IPS-11a (cell line): ENCODE results near the gene DGCR8.

ENCODE experiments used
- H3K4me3 ChIP-seq: one replicate; pipeline ENCODE4 v1.5.1; 2013; ENCODE audit warnings: low read depth, low read length, control low read depth

Gene DGCR8

DNA sequence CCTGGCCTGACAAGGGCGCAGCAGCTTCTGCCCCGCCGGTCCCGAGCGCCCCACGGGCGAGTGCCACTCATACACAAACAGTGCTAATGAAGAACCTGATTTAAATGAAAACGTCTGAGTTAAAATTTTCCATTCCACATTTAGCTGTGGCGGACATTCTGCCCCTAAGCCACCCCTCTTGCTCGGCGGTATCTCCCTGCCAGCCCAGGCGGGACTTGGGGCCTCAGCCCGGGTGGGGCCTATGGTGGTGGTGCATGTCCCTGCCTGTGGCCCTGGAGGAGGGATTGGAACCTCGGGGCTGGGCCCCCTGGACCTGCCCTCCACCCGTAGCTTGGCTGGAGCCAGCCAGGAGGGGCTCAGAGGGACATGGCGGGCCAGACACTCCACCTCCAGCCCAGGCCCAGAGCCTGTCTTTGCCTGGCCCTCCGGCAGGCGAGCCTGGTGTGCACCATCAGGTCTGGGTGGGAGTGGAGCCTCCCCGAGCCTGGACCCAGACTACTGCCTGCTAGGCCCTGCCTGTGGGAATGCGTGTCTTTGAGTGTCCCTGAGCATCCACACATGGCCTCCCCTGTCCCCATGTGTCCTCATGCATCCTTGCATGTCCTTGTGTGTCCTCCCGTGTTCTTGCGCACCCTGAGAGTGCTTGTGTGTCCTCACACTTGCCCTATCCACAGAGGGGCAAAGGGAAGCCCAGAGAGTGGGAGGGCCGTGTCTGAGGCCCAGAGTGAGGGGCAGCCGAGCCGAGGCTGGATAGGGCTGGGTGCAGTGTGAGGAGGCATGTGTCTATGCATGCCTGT, 56.0 kb downstream of the DGCR8 start:
- no peak overlapping the region for H3K4me3 ChIP-seq

DNA sequence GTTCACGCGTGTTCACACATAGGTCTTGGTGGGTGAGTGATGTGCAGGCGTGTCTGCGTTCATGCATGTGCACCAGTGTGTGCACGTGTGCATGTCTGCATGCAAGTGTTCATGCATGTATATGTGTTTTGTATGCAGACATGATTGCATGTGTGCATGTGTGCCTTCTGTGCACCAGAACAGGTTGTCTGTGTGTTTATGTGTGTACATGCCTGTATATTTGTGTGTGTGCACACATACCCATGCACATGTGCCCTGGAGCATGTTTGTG, 56.5 kb downstream of the DGCR8 start:
- H3K4me3 ChIP-seq, result no peak overlapping the region

DNA sequence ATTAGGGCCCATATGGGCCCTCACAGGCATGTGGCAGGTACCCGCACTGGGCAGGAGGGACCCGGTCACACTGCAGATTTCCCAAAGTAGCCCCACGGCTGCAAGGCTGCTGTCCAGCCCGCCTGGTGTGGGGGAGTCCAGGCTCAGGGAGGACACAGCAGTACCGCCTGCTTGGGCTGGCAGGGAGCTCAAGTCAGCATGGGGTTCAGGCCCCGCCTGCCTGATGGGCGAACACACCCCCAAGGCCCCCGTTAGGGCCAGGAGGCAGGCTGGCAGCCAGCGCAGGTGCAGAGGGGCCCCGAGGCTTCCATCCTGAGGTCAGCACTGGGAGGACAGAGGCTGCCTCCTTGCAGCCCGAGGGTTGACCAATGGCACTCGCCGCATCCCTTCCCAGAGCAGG, 57.1 kb downstream of the DGCR8 start:
- no peak overlapping the region for H3K4me3 ChIP-seq

DNA sequence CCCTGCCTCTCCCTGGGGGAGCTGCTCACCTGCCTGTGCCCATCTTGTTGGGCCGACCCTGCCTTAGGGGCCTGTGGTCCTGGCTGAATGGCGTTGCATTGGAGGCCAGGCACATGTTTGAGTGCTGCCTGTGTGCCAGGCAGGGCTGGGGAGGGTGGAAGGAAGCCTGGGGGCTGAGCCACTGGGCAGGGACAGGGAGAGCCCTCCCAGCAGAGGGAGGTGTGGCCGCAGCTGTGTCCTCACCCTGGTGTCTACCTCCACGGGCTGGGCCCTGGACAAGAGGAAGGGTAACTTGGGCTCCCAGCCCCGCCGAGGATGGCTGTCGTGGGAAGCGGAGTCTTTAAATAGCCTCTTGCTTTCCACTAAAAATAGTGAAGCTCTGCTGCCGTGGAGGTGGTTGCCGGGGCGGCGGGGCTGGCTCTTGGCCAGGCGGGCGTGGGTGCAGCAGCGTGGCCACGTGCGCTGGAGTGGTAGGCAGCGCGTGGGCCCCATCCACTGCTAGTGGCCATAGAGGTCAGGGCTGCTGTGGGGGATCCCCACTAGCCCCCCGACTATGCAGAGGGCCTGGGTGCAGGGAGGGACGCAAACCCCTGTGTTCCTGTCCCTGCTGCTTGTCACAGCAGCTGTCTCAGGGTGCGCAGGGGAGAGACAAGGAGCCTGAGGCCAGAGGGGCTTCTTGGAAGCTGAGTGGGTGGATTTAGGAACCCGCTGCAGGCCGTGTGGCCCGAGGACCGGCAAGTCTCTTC, 57.8 kb downstream of the DGCR8 start:
- no peak overlapping the region for H3K4me3 ChIP-seq

DNA sequence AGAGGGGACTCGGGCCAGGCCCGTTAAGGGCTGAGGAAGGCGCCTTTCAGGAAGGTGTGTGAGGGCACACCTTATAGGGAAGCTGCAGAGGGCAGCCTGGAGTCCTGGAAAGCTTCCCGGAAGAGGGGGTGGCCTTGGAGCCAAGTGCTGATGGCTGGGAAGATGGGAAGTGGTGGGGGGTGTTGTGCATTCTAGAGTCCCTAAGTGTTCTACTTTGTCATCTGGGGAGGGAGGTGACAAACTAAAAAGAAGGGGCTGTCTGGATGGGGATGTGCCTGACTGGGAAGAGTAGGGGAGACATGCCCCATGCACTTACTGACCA, 58.3 kb downstream of the DGCR8 start:
- H3K4me3 ChIP-seq, result no peak overlapping the region

DNA sequence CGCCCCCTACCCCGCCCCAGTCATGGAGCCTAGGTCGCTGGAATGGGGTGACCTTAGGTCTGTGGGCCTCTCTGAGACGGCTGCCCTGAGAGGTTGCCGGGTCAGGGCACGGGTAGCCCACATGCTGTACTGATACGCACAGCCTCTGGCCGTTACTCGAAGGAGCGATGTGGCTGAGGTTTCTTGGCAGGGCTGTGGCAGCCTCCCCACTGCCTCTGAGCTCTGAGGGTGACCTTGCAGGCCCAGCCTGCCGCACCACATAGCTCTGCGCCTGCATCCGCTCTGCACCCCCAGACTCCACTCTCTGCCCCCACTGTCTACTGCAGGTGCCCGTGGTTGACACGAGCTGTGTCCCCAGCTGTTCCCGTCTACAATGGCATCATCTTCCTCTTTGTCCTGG, 58.8 kb downstream of the DGCR8 start:
- no peak overlapping the region for H3K4me3 ChIP-seq

DNA sequence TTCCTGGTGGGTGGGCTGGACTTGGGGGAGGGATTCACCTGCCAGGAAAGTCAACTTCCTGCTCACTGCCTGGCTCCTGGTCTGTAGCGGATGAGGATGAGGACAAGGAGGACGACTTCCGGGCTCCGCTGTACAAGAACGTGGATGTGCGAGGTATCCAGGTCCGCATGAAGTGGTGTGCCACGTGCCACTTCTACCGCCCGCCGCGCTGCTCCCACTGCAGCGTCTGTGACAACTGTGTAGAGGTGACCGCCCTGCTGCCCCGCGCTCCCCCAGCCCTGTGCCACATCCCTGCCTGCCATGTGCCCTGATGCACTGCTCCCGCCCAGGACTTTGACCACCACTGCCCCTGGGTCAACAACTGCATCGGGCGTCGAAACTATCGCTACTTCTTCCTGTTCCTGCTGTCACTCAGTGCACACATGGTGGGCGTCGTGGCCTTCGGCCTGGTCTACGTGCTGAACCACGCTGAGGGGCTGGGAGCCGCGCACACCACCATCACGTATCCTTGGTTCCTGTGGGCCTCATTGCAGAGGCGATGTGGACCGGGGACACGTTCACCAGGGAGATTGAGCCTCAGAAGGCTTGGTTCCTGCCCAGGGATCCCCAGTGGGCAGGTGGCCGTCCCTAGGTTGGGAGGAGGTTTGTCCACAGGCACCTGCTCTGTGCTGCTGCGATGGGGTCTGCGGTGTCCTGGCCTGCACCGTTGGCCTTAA, 59.5 kb downstream of the DGCR8 start:
- H3K4me3 ChIP-seq, result no peak overlapping the region

- no peak overlapping the region for H3K4me3 ChIP-seq
Measured at GRCh38 chr22:20140107-20140445, 60.0 kb downstream of the DGCR8 start.

GRCh38 chr22:20140521-20140964, 60.5 kb downstream of the DGCR8 start:
- no peak overlapping the region for H3K4me3 ChIP-seq

DNA sequence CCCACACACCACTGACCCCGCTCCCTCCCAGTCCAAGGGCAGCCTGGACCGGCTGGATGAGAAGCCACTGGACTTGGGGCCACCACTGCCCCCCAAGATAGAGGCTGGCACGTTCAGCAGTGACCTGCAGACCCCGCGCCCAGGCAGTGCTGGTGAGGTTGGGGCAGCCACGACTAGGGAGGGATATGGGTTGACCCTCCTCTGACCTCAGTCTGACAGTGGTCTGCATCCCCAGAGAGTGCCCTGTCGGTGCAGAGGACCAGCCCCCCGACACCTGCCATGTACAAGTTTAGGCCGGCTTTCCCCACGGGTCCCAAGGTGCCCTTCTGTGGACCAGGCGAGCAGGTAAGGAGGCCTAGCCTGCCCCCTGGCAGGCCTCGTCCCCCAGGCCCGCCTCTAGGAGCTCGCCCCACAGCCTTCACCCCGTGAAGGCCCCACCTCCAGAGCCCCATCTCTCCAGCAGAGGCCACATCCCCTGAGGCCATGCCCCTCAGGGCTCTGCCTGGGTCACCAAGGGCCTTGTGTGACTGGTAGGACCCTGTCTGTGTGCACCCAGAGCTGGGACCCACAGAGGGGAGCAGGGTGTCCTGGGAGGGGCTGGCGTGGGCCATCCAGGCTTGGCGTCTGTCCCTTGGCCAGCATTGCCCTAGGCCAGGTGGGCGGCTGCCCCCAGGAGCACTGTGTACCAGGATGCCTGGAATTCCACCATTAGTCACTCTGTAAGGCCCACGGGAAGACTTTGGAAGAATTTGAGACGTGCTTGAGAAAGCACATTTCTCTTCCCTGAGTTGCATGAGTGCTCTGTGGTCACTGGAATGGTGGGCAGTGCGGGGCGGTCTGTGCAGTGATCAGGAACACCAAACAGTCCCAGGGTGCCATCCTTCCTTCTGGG, 61.4 kb downstream of the DGCR8 start:
- no peak overlapping the region for H3K4me3 ChIP-seq

- no peak overlapping the region for H3K4me3 ChIP-seq
Measured at GRCh38 chr22:20142711-20143621, 62.9 kb downstream of the DGCR8 start.

- no peak overlapping the region for H3K4me3 ChIP-seq
Measured at GRCh38 chr22:20143883-20144665, 64.0 kb downstream of the DGCR8 start.

DNA sequence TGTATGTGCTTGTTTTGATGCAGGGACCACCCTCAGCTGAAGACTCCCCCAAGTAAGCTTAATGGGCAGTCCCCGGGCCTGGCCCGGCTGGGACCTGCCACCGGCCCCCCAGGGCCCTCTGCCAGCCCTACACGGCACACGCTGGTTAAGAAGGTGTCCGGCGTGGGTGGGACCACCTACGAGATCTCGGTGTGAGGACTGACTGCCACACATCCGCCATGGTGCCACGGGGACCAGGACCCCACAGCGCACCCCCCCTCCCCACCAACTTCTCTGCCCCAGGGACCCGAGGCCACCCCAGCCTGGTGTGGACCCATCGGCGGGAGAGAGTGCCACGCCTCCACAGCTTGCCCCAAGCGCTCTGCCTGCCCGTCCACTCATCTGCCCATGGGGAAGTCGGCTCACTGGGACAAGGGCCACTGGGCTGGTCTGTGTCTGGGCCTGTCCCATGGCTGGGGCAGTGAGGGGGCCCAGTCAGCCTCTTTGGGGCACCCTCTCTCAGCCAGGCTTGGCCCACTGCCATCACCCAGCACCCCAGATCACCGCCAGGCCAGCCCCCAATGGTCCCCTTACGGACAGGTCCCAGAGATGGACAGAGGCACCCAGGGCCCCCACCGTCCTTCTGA, 65.3 kb downstream of the DGCR8 start:
- H3K4me3 ChIP-seq, result no peak overlapping the region

GRCh38 chr22:20145832-20146223, 65.8 kb downstream of the DGCR8 start:
- H3K4me3 ChIP-seq, result no peak overlapping the region

DNA sequence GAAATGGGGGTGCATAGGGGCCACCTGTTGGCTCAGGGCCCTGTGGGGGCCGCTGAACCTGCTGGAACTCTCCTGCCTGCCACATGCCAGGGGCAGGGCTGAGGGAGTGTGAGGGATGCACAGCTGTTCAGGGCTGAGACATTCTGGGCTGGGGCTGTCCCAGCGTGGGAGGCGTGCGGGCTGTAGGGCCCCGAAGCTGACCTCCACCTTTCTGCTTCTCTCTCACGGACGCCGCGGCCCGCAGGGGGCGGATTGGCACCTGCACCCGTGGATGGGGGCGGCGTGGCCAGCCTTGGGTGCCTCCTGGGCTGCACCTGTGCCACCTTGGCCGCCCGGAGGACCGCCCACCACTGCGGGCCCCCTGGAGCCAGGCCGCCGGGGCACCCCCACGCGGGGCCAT, 66.7 kb downstream of the DGCR8 start:
- no peak overlapping the region for H3K4me3 ChIP-seq

DNA sequence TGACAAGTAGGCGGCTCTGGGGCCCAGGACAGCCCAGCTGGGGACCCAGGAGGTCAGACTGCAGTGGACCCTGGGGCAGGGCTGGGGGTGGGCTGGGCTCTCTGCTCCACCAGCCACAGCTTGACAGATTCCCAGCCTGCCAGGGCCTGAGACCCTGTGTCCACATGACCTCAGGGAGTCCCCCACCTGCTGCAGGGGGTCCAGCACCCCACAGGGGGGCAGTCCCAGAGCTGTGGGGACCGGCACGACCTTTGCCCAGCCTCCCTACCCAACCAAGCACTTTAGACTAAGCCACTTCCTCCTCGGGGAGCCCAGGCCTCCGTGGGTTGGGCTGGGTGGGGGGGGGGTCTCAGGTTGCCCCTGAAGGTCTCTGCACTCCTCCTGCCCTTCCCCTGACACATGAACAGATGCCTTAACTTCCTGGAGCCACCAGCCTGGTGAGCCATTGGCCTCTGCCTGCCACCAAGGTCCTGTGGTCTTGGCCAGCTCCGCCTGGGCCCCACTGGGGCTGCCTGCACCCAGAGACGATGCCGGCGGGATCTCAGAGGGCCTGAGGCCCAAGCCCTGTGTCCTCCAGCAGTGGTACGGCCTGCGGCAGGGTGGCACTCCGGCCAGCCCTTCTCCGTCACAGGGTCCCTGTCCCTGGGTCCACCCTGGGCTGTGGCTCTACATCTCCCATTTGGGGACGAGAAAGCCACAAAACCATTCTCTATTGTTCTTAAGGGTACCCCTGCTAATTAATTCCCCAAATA, 67.4 kb downstream of the DGCR8 start:
- H3K4me3 ChIP-seq, result no peak overlapping the region

DNA sequence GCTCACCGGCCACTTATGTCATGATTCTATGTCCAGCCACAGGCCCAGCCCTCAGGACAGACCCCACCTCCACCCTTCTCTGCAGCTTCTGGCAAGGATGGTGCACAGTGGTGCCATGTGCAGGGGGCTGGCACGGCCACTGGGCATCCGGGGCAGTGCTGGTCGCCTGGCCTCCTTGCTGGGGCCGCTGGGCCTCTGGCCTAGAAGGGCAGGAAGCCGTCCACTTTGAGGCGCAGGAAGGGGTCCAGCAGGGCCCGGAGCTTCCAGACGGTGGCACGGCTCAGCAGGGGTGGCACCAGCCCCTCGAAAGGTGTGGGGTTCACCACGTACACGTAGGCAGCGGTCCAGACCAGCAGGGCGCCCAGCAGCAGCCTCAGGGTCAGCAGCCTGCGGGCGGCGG, 68.4 kb downstream of the DGCR8 start:
- no peak overlapping the region for H3K4me3 ChIP-seq
